WERI-Rb-1 (cell line): ENCODE results near the gene RBMS3.

Experiments
- DNase-seq: peaks from one replicate; pipeline ENCODE4 v3.0.0-alpha.2; 2020
- H3K27ac ChIP-seq: fragments of 250-450 bp; sonication (Bioruptor Pico); 2 replicates; pipeline ENCODE4 v1.5.1; 2020; ENCODE audit warnings: mild to moderate bottlenecking, moderate library complexity
- H3K27me3 ChIP-seq: fragments of 250-450 bp; sonication (Bioruptor Pico); 2 replicates; pipeline ENCODE4 v1.5.1; 2021; ENCODE audit warnings: mild to moderate bottlenecking, low read depth, moderate library complexity; ENCODE audit not compliant: insufficient read depth, severe bottlenecking
- H3K36me3 ChIP-seq: fragments of 250-450 bp; sonication (Bioruptor Pico); 2 replicates; pipeline ENCODE4 v1.5.1; 2020; ENCODE audit warnings: mild to moderate bottlenecking, moderate library complexity
- H3K4me3 ChIP-seq: 2 replicates; pipeline ENCODE4 v1.5.1; 2011; ENCODE audit warnings: low read depth, mild to moderate bottlenecking, control low read depth, low read length
- H3K9me3 ChIP-seq: fragments of 250-450 bp; sonication (Bioruptor Pico); 2 replicates; pipeline ENCODE4 v1.5.1; 2021; ENCODE audit warnings: mild to moderate bottlenecking, moderate library complexity; ENCODE audit not compliant: severe bottlenecking
- TF ChIP-seq, protein P1 (sequence below): IDR thresholded peaks from 2 replicates; pipeline ENCODE4 v1.5.1; 2011; ENCODE audit warnings: low read depth, mild to moderate bottlenecking, control low read depth, inconsistent platforms, low read length

The RBMS3 gene

DNA sequence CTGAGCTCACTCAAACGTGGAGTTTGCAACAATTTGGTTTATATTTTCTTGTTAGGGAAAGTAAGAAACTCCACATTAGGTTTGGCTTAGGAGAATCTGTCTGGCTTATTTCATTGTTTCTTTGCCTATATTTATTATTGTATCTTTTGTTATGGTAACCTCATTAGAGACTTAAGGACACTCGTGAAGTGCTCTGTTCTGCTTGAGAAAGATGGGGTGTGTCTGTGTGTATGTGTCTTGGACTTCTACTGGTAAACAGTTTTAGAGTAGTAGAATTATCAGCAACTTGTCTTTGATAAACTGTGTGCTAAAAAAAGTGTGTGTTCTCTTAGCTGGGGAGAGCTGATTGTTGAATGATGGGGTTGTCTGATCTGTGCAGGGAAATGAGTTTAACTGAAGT lies 306.5 kb downstream of the RBMS3 start:
- no peak for DNase-seq
- H3K27ac ChIP-seq: no peak overlapping the region
- no peaks in the 10 kb centered on the region for H3K27me3 ChIP-seq
- H3K9me3 ChIP-seq: no peaks in the 10 kb centered on the region
- H3K36me3 ChIP-seq: no peaks in the 10 kb centered on the region
- no peak overlapping the region for H3K4me3 ChIP-seq
- TF ChIP-seq, protein P1, sequence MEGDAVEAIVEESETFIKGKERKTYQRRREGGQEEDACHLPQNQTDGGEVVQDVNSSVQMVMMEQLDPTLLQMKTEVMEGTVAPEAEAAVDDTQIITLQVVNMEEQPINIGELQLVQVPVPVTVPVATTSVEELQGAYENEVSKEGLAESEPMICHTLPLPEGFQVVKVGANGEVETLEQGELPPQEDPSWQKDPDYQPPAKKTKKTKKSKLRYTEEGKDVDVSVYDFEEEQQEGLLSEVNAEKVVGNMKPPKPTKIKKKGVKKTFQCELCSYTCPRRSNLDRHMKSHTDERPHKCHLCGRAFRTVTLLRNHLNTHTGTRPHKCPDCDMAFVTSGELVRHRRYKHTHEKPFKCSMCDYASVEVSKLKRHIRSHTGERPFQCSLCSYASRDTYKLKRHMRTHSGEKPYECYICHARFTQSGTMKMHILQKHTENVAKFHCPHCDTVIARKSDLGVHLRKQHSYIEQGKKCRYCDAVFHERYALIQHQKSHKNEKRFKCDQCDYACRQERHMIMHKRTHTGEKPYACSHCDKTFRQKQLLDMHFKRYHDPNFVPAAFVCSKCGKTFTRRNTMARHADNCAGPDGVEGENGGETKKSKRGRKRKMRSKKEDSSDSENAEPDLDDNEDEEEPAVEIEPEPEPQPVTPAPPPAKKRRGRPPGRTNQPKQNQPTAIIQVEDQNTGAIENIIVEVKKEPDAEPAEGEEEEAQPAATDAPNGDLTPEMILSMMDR: no peak

GRCh38 chr3:29590012-29590411 lies 309.1 kb downstream of the RBMS3 start:
- TF ChIP-seq, protein P1: no peak
- H3K36me3 ChIP-seq: no peaks in the 10 kb centered on the region
- H3K27ac ChIP-seq: no peak overlapping the region
- no peaks in the 10 kb centered on the region for H3K27me3 ChIP-seq
- no peak for DNase-seq
- no peaks in the 10 kb centered on the region for H3K9me3 ChIP-seq
- H3K4me3 ChIP-seq: no peak overlapping the region

DNA sequence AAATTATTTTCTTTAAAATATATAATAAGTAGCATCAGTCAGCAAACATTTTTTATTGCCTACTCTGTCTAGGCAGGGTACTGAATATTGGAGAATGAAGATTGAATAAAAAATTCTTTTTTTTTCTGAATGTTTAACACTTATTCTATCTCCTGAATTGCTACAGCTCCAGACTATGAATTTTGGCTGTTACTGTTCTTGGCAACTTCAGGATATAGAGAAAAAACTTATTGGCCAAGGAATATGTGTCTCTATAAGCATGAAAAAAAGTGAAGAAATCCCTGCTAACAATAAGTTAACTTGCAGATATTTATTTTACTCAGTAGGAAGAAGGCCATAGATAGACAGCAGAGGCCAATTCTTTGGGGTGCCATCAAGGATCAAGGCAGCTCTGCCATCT lies 309.6 kb downstream of the RBMS3 start:
- no peaks in the 10 kb centered on the region for H3K27me3 ChIP-seq
- DNase-seq: no peak
- TF ChIP-seq, protein P1: no peak

DNA sequence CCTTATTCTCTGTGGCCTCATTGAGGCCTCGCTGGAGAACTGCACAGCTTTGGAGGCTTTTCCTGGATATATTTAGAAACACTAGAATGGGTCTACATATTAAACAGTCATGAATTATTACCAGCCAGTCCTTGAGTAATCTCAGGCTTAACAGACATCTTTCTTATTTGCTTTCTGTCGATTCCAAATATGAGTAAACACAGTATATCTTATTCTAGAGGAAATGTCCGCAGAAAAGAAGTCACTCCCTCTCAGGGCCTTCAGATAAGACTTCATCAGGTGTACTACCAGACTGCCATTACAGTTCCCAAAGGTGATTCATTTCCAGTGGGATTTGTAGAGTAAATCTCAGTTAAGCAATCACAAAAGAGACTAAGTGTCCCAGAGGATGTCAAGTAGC lies 310.7 kb downstream of the RBMS3 start:
- Histone ChIP-seq H3K9me3 (no peaks in the 10 kb centered on the region), H3K4me3 (no peak overlapping the region), H3K27me3 (no peaks in the 10 kb centered on the region), H3K27ac (no peak overlapping the region), H3K36me3 (no peaks in the 10 kb centered on the region)
- DNase-seq: no peak
- TF ChIP-seq, protein P1: no peak

More for the DNA sequence above, 309.6 kb downstream of the RBMS3 start:
- Histone ChIP-seq H3K36me3 (no peaks in the 10 kb centered on the region), H3K27ac (no peak overlapping the region), H3K9me3 (no peaks in the 10 kb centered on the region), H3K4me3 (no peak overlapping the region)

DNA sequence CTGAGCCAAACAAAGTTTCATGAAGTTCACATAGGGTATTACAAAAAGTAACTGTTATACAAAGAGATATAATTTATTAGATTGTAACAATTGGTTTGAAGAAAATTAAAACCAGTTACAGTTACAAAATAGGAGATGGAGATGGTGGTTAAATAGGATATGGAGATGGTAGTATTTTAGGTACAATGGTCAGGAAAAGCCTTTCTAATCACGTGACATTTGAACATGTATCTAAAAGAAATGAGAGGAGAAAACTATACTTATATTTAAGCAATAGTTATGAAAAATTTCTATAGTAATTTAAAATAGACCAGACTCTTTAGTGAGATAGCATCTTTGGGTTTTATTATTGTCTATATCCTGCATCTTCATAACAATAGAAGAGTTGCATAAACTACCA lies 312.9 kb downstream of the RBMS3 start:
- H3K27me3 ChIP-seq: no peaks in the 10 kb centered on the region
- H3K9me3 ChIP-seq: no peaks in the 10 kb centered on the region
- TF ChIP-seq, protein P1: no peak
- no peak overlapping the region for H3K4me3 ChIP-seq
- H3K27ac ChIP-seq: no peak overlapping the region
- H3K36me3 ChIP-seq: no peaks in the 10 kb centered on the region
- DNase-seq: no peak

- H3K27me3 ChIP-seq: no peaks in the 10 kb centered on the region
- H3K9me3 ChIP-seq: no peaks in the 10 kb centered on the region
- H3K4me3 ChIP-seq: no peak overlapping the region
- no peak for DNase-seq
- H3K36me3 ChIP-seq: no peaks in the 10 kb centered on the region
- H3K27ac ChIP-seq: no peak overlapping the region
- TF ChIP-seq, protein P1: no peak
These were observed 313.4 kb downstream of the RBMS3 start for GRCh38 chr3:29594261-29594660.
